ENCODE measurements around the gene PRDM15. TPM values are rescaled to one million over a fixed set of nuclear protein-coding genes. Genes with fewer than 3 reads are reported as not detected.

Gene PRDM15
- total RNA-seq, 1 experiment from 2014 or later, result 10.4 TPM

- H3K36me3 Mint-ChIP-seq (ENCODE audit: insufficient read depth, unreplicated experiment), result peaks cover 59% of the 10 kb centered on the region
- intact Hi-C loops (cut with micrococcal nuclease; ENCODE audit: unreplicated experiment), result loop anchor here (2.0 to 5.0 kb wide), 2 partner anchors 89 to 106 kb away; no protein-coding TSS in a partner anchor
- no peaks in the 10 kb centered on the region for H3K9me3 Mint-ChIP-seq (ENCODE audit: low read depth, unreplicated experiment)
- no peaks in the 10 kb centered on the region for H3K27me3 Mint-ChIP-seq (ENCODE audit: unreplicated experiment)
- no TSS peak for BruUV-seq (replicated peaks)
- peak overlapping the region; percentile 76 for H3K4me3 Mint-ChIP-seq (ENCODE audit: low read depth, unreplicated experiment)
- no peak for TF ChIP-seq CTCF (IDR thresholded peaks at IDR 0.05; ENCODE audit: unreplicated experiment)
- H3K4me1 Mint-ChIP-seq (ENCODE audit: low read depth, unreplicated experiment), result peaks cover 38% of the 10 kb centered on the region
- CTCF ChIA-PET, result interaction anchor here (0.6 to 1.8 kb wide), 9 partner anchors 9 to 456 kb away, joined by 3 to 13 read pairs (median 3); no protein-coding TSS in a partner anchor
- peak overlapping the region; percentile 96 for H3K27ac Mint-ChIP-seq (ENCODE audit: unreplicated experiment)
- no peak for DNase-seq
Measured at GRCh38 chr21:41767606-41768436, 111.3 kb downstream of the PRDM15 start.

GRCh38 chr21:41766883-41767605 lies 112.1 kb downstream of the PRDM15 start, which contains the start of gene RIPK4:
TSS of gene RIPK4 (minus strand) at chr21:41767052. CDS start at chr21:41767041, 11 bp downstream.
- CTCF ChIA-PET, result interaction anchor here (0.6 to 1.3 kb wide), 3 partner anchors 17 to 455 kb away, joined by 3 to 4 read pairs (median 3); no protein-coding TSS in a partner anchor

GRCh38 chr21:41765973-41766882 lies 112.9 kb downstream of the PRDM15 start:
- Mint-ChIP-seq H3K4me3 (ENCODE audit: low read depth, unreplicated experiment) (peak overlapping the region; percentile 76), H3K36me3 (ENCODE audit: insufficient read depth, unreplicated experiment) (peaks cover 75% of the 10 kb centered on the region), H3K27me3 (ENCODE audit: unreplicated experiment) (no peaks in the 10 kb centered on the region), H3K9me3 (ENCODE audit: low read depth, unreplicated experiment) (no peaks in the 10 kb centered on the region), H3K4me1 (ENCODE audit: low read depth, unreplicated experiment) (peaks cover 48% of the 10 kb centered on the region), H3K27ac (ENCODE audit: unreplicated experiment) (peak overlapping the region; percentile 96)
- intact Hi-C loops (cut with micrococcal nuclease; ENCODE audit: unreplicated experiment), result loop anchor here (2.0 to 5.0 kb wide), 2 partner anchors 87 to 104 kb away; no protein-coding TSS in a partner anchor
- no peak for DNase-seq
- no peak for TF ChIP-seq CTCF (IDR thresholded peaks at IDR 0.05; ENCODE audit: unreplicated experiment)
- no TSS peak for BruUV-seq (replicated peaks)
- CTCF ChIA-PET, result no interaction called here

More at GRCh38 chr21:41766883-41767605, 112.1 kb downstream of the PRDM15 start, which contains the start of gene RIPK4:
- peaks cover 46% of the 10 kb centered on the region for H3K4me1 Mint-ChIP-seq (ENCODE audit: low read depth, unreplicated experiment)
- DNase-seq, result peak; percentile 83
- H3K36me3 Mint-ChIP-seq (ENCODE audit: insufficient read depth, unreplicated experiment), result peaks cover 67% of the 10 kb centered on the region
- peak within 1 kb of the TSS; percentile 76 for H3K4me3 Mint-ChIP-seq (ENCODE audit: low read depth, unreplicated experiment)
- TF ChIP-seq CTCF (IDR thresholded peaks at IDR 0.05; ENCODE audit: unreplicated experiment), result no peak
- no peaks in the 10 kb centered on the region for H3K9me3 Mint-ChIP-seq (ENCODE audit: low read depth, unreplicated experiment)
- H3K27ac Mint-ChIP-seq (ENCODE audit: unreplicated experiment), result peak within 1 kb of the TSS; percentile 96
- BruUV-seq (replicated peaks), result TSS peak; percentile 66
- intact Hi-C loops (cut with micrococcal nuclease; ENCODE audit: unreplicated experiment), result loop anchor here (2.0 to 5.0 kb wide), 2 partner anchors 88 to 105 kb away; no protein-coding TSS in a partner anchor
- no peaks in the 10 kb centered on the region for H3K27me3 Mint-ChIP-seq (ENCODE audit: unreplicated experiment)

All from Calu3 (cell line).